Breast epithelium (tissue), 3 donors: ENCODE results near the gene SLC12A4.

Source experiments
- POLR2A ChIP-seq: fragments of 450-650 bp; IDR thresholded peaks from one replicate; pipeline ENCODE4 v1.6.1; 2016; ENCODE audit warnings: antibody characterized with exemption, mild to moderate bottlenecking, moderate library complexity
- TF ChIP-seq, protein P1 (sequence below), 3 donors: fragments of 450-650 bp; IDR thresholded peaks; one replicate each; pipeline ENCODE4 v1.5.1; 2016 to 2017; ENCODE audit warnings: antibody characterized with exemption in 3 of 3, mild to moderate bottlenecking in 3 of 3, moderate library complexity in 3 of 3

GRCh38 chr16:67954421-67955196, 13.8 kb downstream of the SLC12A4 start:
- TF ChIP-seq POLR2A, result no peak
- TF ChIP-seq, protein P1, sequence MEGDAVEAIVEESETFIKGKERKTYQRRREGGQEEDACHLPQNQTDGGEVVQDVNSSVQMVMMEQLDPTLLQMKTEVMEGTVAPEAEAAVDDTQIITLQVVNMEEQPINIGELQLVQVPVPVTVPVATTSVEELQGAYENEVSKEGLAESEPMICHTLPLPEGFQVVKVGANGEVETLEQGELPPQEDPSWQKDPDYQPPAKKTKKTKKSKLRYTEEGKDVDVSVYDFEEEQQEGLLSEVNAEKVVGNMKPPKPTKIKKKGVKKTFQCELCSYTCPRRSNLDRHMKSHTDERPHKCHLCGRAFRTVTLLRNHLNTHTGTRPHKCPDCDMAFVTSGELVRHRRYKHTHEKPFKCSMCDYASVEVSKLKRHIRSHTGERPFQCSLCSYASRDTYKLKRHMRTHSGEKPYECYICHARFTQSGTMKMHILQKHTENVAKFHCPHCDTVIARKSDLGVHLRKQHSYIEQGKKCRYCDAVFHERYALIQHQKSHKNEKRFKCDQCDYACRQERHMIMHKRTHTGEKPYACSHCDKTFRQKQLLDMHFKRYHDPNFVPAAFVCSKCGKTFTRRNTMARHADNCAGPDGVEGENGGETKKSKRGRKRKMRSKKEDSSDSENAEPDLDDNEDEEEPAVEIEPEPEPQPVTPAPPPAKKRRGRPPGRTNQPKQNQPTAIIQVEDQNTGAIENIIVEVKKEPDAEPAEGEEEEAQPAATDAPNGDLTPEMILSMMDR (IDR thresholded peaks at IDR 0.05), result no peak
